ENCODE data around the gene RAB3IL1.
A peak's percentile ranks its signal among the peaks of the same experiment; 100 is the strongest.
"Not testable (repeated sequence)": the region's sequence is repeated elsewhere in the genome, so short reads cannot be mapped to it uniquely, and the experiment has no call there.

Gene RAB3IL1

GRCh38 chr11:61917334-61918109 lies at the start of gene RAB3IL1:
Gene RAB3IL1 (minus strand): TSS chr11:61917566. CDS start chr11:61917367, 199 bp downstream.
- DNase-seq (ENCODE audit: low read depth) = peak; percentile 11

- peak; percentile 60 for DNase-seq (ENCODE audit: low read depth)
Measured at GRCh38 chr11:61966734-61967115, 49.4 kb upstream of the RAB3IL1 start.

GRCh38 chr11:61964666-61965271 lies 47.4 kb upstream of the RAB3IL1 start:
- not testable (repeated sequence) for DNase-seq (ENCODE audit: low read depth)

- DNase-seq (ENCODE audit: low read depth) = no peak
Measured at GRCh38 chr11:61964058-61964665, 46.8 kb upstream of the RAB3IL1 start.

- DNase-seq (ENCODE audit: low read depth) = peak; percentile 69
Measured at GRCh38 chr11:61963282-61964057, 46.1 kb upstream of the RAB3IL1 start.

- DNase-seq (ENCODE audit: low read depth) = peak; percentile 52
Measured at GRCh38 chr11:61963016-61963281, 45.6 kb upstream of the RAB3IL1 start.

- DNase-seq (ENCODE audit: low read depth) = no peak
Measured at GRCh38 chr11:61962213-61963015, 45.0 kb upstream of the RAB3IL1 start.

GRCh38 chr11:61961570-61962212 lies 44.3 kb upstream of the RAB3IL1 start:
- peak; percentile 28 for DNase-seq (ENCODE audit: low read depth)

- DNase-seq (ENCODE audit: low read depth) = no peak
Measured at GRCh38 chr11:61960532-61960931, 43.2 kb upstream of the RAB3IL1 start.

GRCh38 chr11:61959678-61960077 lies 42.3 kb upstream of the RAB3IL1 start:
- DNase-seq (ENCODE audit: low read depth) = no peak

GRCh38 chr11:61959114-61959513 lies 41.7 kb upstream of the RAB3IL1 start:
- no peak for DNase-seq (ENCODE audit: low read depth)

- no peak for DNase-seq (ENCODE audit: low read depth)
Measured at GRCh38 chr11:61958590-61958989, 41.2 kb upstream of the RAB3IL1 start.

GRCh38 chr11:61957021-61957770 lies 39.8 kb upstream of the RAB3IL1 start:
- no peak for DNase-seq (ENCODE audit: low read depth)

- DNase-seq (ENCODE audit: low read depth) = no peak
Measured at GRCh38 chr11:61956191-61957020, 39.0 kb upstream of the RAB3IL1 start.

GRCh38 chr11:61955422-61956135 lies 38.2 kb upstream of the RAB3IL1 start:
- DNase-seq (ENCODE audit: low read depth) = peak; percentile 46

GRCh38 chr11:61954851-61955421 lies 37.6 kb upstream of the RAB3IL1 start:
- DNase-seq (ENCODE audit: low read depth) = peak; percentile 91

GRCh38 chr11:61954106-61954850 lies 36.9 kb upstream of the RAB3IL1 start:
- DNase-seq (ENCODE audit: low read depth) = peak; percentile 52

GRCh38 chr11:61953632-61954031 lies 36.3 kb upstream of the RAB3IL1 start:
- DNase-seq (ENCODE audit: low read depth) = not testable (repeated sequence)
